HG03039 (cell line): ENCODE measurements around the gene KCNK16.
"Not testable (repeated sequence)": the region's sequence is repeated elsewhere in the genome, so short reads cannot be mapped to it uniquely, and the experiment has no call there.

Experiments used
- ATAC-seq: cut with Tn5 transposase; IDR thresholded peaks from one replicate; pipeline ENCODE4 v1.9.1; 2021; ENCODE audit warnings: mild to moderate bottlenecking, moderate library complexity; ENCODE audit not compliant: unreplicated experiment

Gene KCNK16

GRCh38 chr6:39312912-39313525 lies 9.5 kb downstream of the KCNK16 start:
- ATAC-seq, result no peak

GRCh38 chr6:39310542-39310941 lies 12.0 kb downstream of the KCNK16 start:
- ATAC-seq, result no peak

DNA sequence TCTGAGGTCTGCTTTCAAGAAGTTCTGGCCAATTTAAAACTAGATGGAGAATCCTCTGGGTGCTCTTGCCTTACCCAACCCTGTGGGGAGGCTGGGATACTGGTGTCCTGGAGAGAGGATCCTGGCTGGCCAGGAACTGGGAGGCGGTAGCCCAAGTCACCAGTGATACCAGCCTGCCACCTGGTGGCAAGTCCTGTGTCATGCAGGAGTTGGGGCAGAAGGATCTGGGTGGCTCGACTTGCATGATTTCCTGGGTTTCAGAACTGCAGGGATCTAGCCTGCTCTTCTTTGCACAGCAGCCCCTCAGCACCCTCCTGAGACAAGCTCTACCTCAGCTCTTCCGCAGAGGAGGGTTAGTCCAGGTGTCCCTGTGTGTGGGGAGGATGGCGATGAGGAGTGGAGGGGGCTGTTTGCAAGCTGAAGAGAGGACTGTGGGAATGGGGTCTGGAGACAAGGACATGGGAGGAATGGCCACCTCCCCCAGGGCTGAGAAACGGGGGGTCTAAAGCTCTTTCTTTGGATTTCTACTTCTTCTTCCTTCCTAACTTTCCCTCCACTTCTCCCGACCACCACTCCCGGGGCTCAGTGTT lies 12.5 kb downstream of the KCNK16 start:
- no peak for ATAC-seq

DNA sequence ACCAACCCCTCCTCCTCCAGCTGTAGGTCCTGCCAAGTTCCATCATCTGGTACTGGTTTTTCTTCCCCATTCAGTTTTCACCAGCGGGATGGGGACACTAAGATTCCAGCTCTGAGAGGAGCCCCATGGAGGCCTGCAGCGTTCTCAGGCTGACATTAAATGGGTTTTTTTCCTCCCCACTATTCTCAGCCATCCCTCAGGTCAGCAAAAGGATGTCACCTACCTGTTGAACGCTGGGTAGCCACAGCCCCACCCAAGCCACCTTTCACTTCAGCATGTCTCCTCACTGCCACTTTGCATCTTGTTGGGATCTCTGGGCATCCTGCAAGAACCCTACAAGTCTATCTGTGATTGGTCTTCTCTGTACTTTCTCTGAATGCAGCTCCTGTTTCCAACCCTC lies 15.0 kb downstream of the KCNK16 start:
- ATAC-seq, result no peak

DNA sequence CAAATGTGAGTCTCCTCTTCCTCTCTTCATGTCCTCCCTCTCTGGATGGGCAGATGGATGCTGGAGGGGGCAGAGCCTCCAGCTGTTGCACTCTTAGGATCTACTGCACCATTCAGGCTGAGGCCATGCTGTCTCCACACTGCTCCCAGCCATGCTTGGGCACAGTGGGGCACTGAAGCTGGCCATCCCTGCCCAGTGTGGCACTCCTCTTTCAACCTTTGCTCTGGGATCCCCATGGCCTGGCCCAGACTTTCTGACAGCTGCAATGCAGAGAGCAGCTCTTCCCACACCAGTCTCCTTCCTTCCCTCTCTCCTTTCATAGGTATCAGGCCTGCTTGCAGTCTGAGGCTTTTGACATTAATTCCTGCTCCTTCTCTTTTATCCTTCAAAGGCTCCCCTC lies 17.6 kb downstream of the KCNK16 start:
- ATAC-seq, result no peak

GRCh38 chr6:39303425-39304153 lies 18.9 kb downstream of the KCNK16 start:
- no peak for ATAC-seq

DNA sequence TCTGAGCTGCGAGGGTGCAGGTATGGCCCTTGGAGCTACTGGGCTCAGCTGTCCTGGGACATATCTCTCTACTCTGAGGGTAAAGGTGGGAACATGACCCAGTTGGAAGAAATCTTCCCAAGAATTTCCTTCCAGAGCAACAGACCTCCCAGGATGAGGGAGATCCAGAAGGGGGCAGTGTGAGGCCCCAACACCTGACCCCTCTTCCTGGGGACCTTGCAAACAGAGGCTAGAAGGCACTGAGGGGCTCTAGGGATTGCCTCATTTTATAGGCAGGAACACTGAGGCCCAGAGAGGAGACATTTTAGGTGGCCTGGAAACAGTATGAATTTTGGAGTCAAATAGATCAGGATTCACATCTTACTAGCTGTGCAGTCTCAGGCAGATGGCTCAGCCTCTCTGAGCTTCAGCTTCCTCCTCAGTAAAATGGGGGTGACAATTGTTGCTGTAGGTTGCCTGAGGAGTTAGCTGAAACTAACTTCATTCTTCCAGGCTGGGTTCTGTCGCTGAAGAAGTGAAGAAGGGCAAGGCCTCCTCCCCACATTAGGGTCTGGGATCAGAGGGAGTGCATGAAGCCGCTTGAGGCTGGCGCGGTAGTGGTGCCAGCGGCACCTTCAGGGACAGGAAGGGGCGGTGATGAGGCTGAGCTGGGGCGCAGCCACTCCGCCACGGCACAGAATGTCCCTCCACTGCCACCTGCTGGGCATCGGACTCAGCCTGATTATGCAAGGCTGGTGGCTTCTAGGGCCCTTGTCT lies 19.7 kb downstream of the KCNK16 start:
- ATAC-seq, result no peak

GRCh38 chr6:39302011-39302410 lies 20.5 kb downstream of the KCNK16 start:
- ATAC-seq, result no peak

GRCh38 chr6:39301606-39302005 lies 20.9 kb downstream of the KCNK16 start:
- no peak for ATAC-seq

DNA sequence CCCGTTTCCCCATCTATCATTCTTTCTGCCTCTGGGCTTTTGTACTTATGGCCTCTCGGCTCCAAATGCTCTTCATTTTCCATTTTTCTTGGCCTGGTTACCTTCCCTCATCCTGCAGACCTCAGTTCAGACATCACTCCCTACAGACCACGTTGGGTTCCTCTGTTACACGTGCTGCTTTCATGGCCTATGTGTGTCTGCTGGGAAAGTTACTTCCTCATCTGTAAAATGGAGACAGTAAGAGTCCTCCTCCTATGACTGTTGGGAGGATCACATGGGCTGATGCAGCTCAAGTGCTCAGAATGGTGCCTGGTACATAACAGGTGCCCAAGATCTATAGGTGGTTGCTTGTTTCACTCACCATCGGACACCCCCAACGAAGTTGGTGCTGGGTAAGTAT lies 21.8 kb downstream of the KCNK16 start:
- ATAC-seq, result no peak

DNA sequence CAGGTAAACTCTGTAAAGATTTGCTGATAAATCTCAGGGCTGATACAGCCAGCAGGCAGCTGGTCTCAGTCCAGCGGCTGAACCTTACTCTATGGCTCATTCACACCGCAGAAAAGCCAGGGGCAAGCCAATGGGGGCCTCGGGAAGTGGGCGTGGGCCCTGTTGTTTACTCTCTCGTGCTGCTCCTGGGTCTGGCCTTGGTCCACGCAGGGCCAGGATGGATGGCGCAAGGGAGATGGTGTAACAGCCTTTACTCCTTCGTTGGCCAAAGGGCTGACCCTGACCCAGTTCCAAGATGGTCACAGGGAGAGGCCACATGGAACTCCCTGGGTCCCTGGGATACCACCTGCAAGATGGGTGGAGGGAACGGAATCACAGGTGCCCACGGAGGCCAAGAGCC lies 24.4 kb downstream of the KCNK16 start:
- ATAC-seq, result no peak

GRCh38 chr6:39296745-39297640 lies 25.5 kb downstream of the KCNK16 start:
- no peak for ATAC-seq

- ATAC-seq, result no peak
Observed at GRCh38 chr6:39295611-39296011, 26.9 kb downstream of the KCNK16 start.

DNA sequence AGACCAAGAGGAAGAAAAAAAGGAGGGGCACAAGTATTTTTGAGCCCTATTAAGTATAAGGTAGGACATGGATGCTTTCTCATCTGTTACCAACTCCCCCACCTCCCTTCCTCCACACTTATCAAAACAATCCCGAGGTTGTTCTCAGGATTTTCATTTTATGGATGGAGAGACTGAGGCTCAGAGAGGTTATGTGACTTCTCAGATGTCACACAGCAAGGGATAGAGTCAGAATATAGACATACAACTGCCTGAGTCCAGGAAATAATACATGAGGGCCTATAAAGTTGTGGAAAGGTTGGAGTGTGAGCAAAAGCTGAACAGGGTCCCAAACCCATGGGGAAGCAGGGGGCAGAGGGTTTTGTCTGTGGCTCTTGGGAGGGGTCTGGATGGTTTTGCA lies 27.6 kb downstream of the KCNK16 start:
- ATAC-seq, result no peak

- no peak for ATAC-seq
Observed at GRCh38 chr6:39294133-39294532, 28.4 kb downstream of the KCNK16 start.

DNA sequence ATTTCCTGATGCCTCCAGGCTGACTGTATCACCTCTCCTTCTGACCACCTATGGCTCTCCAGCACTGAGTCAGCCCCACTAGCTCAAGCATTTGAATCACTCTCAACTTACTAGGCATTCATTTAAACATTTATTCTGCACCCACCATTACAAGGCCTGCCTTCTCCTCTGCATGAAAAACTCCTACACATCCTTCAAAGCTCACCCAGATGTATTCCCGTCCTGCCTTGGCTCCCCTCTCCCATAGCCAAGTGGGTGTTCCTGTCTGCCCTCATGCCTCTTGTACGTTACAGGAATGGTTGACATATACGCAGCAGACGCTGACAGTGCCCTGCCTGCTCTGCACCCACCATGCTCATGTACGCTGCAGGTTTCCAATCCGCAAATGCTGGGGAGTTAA lies 29.9 kb downstream of the KCNK16 start:
- ATAC-seq, result no peak

DNA sequence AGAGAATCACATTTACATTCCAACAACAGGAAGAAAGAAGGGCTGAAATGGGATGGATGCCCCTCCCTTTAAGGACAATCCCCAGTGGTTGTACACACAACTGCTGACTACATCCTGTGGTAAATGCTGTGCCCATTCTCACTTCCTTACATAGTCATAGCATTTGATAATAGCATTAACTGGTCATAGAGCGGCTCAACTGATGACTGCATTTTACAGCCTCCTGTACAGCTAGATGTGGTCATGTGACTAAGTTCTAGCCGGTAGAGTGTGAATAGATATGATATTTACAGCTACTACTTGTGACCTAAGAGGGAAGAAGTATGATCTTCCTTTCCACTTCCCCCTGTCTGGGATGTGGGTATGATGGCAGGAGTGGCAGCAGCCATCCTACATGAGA lies 33.0 kb downstream of the KCNK16 start:
- no peak for ATAC-seq

DNA sequence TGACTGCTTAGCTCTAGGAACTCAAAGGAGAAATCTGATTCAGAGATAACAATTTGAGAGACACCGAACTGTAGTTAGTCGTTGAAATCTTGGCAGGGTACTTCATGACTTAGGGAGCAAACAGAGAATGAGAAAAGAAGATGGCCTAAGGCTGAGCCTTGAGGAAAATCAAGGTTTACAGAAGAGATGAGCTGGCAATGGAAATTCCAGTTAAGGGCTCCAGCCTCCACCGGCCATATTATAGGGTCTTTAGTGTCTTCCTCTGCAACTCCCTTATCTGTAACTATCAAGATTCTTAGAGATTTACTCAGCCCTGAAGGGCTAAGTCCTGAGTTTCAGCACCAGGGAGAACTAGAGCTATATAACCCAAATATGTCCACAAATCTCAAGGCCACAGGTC lies 34.9 kb downstream of the KCNK16 start:
- ATAC-seq, result no peak

DNA sequence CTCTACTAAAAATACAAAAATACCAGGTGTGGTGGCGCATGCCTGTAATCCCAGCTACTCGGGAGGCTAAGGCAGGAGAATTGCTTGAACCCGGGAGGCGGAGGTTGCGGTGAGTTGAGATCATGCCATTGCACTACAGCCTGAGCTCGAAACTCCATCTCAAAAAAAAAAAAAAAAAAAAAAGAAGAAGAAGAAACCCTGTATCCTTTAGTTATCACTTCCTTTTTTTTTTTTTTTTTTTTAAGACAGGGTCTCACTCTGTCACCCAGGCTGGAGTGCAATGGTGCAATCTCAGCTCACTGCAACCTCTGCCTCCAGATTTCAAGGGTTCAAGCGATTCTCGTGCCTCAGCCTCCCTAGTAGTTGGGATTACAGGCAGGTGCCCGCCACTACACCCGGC lies 35.9 kb downstream of the KCNK16 start:
- not testable (repeated sequence) for ATAC-seq

- no peak for ATAC-seq
Observed at GRCh38 chr6:39282774-39283173, 39.7 kb downstream of the KCNK16 start.
